Tongue (tissue), 2 donors: ENCODE data around the gene TOM1L2. TPM values are rescaled to one million over a fixed set of nuclear protein-coding genes. Genes with fewer than 3 reads are reported as not detected.
"Not testable (repeated sequence)": the region's sequence is repeated elsewhere in the genome, so short reads cannot be mapped to it uniquely, and the experiment has no call there.

Experiments
- DNase-seq: peaks from one replicate; pipeline ENCODE4 v3.0.0-alpha.2; 2015
- total RNA-seq: library from RNA; depleted of rRNA; stranded (reverse); fragments of >200 nt; gene quantifications from one replicate; pipeline ENCODE4 v1.2.3, GENCODE V29; 2014

TOM1L2 gene
- total RNA-seq, 1 donor from 2014 or later = 26.8 TPM

- DNase-seq = no peak
Observed at GRCh38 chr17:17942846-17943245, 29.4 kb downstream of the TOM1L2 start.

- DNase-seq = no peak
Observed at GRCh38 chr17:17941015-17941414, 31.2 kb downstream of the TOM1L2 start.

- DNase-seq = peak; percentile 67
Observed at GRCh38 chr17:17940441-17940911, 31.7 kb downstream of the TOM1L2 start.

GRCh38 chr17:17939941-17940340, 32.3 kb downstream of the TOM1L2 start:
- DNase-seq = not testable (repeated sequence)

GRCh38 chr17:17938388-17939107, 33.7 kb downstream of the TOM1L2 start:
- no peak for DNase-seq

GRCh38 chr17:17937958-17938357, 34.2 kb downstream of the TOM1L2 start:
- DNase-seq = no peak

DNA sequence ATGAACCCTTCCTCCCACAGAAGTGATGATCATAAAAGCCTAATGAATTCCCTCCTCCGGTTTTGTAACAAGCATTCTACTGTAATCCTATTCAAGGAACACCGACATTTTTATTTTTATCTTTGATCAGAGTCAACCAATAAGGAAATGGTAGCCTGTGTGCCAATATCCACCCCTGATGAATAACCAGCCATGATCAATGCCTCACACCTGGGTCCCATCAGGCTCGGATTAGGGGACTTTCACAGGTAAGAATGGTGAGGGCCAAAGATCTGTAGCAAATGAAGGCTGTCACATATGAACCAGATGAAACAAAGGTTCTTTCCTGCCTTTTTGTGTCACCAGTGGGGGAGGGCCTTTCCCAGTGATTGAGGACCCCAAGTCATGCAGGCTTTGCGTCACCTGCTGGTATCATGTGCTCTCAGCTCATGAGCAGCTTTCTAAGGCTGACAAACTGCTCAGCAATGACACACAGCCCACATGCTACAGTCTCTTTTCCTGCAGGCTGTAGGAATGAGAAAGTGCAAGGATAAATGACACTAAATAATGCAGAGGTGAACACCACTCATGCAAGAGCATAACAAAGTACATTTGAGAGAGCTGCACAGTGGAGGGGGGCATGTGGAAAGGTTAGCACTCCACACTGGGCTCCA, 34.9 kb downstream of the TOM1L2 start:
- DNase-seq = no peak

GRCh38 chr17:17935321-17936271, 36.6 kb downstream of the TOM1L2 start:
- DNase-seq = no peak

GRCh38 chr17:17934806-17935205, 37.4 kb downstream of the TOM1L2 start:
- DNase-seq = no peak

GRCh38 chr17:17934214-17934613, 38.0 kb downstream of the TOM1L2 start:
- no peak for DNase-seq

DNA sequence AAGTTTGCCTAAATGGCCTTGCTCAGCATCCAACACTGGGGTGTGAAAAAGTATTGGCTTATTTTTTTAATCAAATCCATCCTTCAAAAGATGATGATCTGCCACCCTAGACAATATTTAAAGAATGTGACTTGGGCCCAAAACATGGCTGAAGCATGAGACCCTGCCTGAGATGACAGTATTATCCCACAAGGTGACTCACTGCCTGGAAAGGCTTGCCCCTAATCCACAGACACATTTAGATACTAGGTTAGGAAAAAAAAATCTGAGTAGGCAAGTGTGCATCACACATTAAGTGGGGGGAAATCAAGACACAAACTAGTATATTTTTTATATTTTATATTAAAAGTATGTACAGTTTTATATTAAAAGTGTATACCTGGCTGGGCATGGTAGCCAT, 38.4 kb downstream of the TOM1L2 start:
- DNase-seq = no peak

DNA sequence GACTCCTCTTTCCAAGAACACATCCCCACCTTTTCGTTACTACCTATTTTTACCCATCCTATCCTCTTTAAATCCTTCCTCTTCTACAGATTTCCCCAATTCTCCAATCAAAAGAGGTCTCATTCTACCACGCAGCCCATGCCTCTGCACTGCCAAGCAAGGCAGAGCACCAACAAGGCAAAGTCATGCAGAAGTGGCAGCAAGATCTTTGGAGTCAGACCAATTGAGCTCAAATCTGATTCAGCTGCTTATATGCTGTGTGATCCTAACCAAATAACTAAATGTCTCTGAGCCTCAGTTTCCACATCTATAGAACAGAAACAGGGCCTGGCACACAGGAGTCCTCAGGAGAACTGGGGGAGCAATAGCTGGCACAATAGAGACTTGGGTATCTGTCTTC, 41.0 kb downstream of the TOM1L2 start:
- DNase-seq = no peak

DNA sequence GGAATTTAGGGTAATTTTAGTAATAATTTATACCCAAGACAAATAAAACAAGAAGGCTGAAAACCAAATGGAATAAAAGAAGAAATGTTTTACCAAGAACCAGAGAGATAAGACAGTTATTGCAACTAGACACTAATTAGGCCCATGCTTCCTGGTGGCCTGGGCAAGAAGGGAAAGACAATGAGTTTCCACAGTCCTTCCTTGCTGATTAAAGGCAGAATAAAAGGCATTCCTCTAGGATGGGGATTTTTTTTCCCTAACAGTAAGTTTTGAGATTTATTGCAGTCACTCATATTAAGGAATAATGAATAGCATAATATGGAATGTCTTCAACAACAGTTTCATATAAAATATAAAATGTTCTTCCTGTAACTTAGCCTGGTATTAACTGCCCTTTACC, 41.5 kb downstream of the TOM1L2 start:
- DNase-seq = no peak

DNA sequence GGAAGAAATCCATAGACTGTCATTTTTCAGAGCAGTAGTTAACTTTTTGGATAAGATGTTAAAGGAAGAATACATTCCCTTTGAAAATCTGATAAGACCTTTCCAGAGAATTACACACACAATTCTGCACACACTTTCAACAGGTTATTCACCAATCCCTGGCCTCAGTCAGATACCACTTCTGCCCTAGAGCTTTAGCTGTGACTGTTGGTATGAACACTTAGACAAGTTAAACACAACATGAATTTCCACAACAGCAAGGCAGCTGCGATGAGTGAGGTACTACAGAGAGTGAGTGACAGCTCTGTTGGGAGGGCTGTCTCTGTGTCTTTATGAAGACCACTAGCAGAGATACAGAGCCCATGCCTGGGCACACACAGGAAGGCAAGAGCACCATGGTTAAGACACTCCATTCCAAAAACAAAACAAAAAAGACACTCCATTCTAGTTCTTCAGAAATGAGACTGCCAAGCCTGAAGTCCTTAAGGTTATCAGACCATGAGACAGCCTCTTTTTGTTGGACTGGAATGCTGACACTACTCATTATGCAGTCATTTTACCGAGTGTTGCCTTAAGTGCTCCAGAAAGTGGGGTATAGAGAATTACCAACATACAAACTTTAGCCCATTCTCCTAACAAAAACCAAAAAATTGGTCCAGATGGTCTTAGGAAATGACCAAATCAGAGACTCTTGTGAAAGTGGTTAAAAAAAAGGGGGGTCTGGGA, 42.4 kb downstream of the TOM1L2 start:
- DNase-seq = no peak

DNA sequence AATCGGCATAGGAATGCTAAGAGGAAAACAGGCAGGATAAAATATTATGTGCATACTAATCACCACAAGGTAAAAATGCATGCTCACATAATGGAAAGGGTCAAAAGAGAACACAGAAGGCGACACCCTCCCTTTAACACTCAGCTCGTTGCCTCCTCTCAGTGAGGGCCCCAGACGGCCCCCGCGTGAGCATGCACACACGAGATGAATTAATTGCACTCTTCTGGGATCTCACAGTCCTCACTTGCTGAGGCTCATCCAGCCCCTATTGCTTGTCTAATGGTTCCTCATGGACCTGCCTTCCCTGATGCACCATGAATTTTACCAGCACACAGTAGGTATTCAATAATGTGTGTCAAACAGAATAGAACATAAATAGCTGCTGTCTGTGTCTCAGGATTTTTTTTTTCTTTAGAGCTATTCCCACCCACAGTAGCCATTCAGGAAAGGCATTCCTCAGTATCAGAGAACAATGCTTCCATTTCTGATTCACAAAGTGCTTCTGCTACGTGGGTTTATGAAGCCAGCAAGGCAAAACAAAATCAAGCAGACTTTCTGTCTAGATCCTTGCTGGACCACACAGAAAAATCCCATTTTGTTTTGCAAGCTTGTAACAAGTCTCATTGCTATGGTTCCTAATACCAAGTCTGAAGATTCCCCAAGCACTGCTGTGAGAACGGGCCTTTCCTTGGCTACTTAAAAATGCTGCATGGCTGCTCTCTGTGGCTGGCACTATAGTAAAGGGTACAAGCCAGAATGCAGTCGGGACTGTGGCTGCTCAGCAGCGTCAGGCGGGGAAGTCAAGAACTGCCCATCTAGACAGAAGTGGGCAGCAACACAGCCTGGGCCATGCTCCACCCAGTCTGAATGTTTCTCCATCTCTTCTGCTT, 43.6 kb downstream of the TOM1L2 start:
- no peak for DNase-seq

DNA sequence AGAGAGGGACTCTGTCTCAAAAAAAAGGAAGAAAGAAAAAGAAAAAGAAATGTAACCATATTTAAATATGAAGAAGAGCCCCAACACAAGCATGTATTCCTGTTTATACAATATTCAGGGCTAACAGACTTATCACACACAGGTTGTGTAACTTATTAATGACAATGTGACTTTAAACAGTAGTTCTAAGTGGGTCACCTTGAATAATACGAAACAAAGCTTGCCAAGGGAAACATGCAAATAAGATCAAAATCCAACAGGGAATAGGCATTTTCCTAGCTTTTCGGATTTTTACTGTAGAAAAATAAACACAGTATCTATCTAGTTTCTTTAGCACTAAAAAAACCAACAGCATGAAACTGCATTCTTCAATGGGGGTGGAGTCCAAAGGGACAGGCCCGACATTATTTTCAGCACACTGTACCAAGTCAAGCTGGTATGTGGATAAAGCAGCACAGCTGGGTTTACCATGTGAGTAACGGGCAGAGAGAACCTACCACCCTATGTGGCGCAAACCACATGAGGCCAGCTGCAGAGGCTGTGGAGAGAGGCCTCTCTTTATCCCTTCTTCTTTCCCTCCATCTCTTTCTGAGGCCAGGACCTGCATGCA, 45.3 kb downstream of the TOM1L2 start:
- peak; percentile 58 for DNase-seq

GRCh38 chr17:17926036-17926435, 46.2 kb downstream of the TOM1L2 start:
- no peak for DNase-seq

GRCh38 chr17:17924857-17925250, 47.3 kb downstream of the TOM1L2 start:
- no peak for DNase-seq

DNA sequence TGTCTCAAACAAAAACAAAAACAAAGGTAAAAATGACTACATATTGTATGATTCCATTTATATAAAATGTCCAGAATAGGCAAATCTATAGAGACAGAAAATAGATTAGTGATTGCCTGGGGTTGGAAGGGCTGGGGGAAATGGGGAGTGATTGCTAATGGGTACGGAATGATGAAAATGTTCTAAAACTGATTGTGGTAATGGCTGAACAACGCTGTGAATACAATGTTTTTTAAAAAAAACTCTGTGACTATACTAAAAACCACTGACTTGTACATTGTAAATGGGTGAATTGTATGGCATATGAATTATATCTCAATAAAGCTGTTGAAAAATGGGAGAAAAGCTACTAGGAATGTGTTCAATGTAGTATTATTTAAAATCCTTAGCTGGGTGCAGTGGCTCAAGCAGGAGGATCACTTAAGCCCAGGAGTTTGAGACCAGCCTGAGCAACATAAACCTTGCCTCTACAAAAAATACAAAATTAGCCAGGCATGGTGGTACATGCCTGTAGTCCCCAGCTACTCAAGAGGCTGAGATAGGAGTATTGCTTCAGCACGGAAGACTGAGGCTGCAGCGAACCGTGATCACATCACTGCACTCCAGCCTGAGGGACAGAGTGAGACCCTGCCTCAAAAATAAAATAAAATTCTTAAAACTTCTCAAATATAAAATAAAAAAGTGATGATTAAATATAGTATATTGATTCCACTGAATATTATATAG, 47.9 kb downstream of the TOM1L2 start:
- no peak for DNase-seq

DNA sequence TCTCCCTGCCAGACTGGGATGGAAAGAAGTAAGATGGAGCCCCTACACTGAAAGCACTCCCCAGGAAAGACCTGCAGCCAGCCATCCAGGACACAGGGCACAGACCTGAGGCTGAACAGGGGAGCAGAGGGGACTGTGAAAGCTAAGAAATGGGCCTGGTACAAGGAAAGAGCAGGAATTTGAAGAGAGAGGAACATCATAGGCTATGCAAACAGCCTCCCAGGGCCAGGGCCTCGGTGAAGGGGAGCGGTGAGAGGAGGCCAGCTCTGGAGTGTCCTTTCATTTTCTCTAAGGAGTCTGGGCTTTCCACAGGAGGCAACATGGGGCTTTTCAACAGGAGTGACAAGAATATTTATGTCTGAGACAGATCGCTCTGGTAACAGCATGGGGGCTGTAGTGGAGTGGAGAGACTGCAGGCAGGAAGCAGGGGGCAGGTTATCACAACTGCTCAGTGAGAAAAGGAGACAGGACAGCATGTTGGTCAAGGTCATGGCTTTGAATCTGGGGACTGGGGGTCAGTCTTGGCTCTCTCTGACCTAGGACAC, 50.1 kb downstream of the TOM1L2 start:
- no peak for DNase-seq
